DMS 273 (cell line): ENCODE measurements around the gene BZW1.

Source experiments
- DNase-seq: peaks from one replicate; lab custom pipeline; 2025; ENCODE audit not compliant: unreplicated experiment; lab: John Stamatoyannopoulos, UW

Gene BZW1

GRCh38 chr2:200811333-200812121, at the start of gene BZW1:
Gene BZW1, plus strand, starts transcription at chr2:200811910. Its CDS starts 1,308 bp downstream, at chr2:200813218.
- peak; percentile 98 for DNase-seq

- no peak for DNase-seq
Observed at GRCh38 chr2:200762127-200762526, 49.6 kb upstream of the BZW1 start.

GRCh38 chr2:200763422-200763821, 48.3 kb upstream of the BZW1 start:
- no peak for DNase-seq

DNA sequence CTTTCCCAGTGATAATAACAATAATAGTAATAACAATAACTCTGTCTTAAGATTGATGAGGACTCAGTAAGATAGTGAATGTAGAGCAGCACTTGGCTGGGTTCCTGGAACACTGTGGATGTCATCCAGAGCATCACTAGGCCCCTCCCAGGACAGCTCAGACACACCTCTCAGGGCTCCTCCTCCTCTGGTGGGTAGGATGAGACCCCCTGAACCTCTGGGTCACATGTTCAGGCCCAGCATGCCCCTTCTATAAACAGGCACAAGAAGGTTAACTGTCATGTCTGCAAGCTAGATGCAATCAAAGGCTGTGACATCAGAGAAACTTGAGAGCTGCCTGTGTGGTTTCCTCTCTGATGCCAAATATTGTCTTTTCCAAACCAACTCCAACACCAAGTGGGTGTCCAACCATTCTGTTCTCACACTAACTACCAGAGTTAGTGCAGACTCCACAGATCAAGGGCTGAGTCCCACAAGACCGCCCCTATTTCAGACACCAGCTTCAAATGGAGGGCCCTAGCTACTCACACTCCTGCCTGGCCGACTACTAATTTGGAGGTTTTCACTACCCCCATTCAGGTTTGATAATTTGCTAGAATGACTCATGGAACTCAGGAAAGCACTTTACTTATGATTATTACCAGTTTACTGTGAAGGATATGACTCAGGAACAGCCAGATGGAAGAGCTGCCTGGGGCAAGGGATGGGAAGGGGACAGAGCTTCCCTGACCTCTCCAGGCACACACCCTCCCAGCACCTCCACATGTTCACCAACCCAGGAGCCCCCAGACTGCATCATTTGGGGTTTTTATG, 46.4 kb upstream of the BZW1 start:
- DNase-seq: peak; percentile 22

- no peak for DNase-seq
Observed at GRCh38 chr2:200765995-200766660, 45.6 kb upstream of the BZW1 start.

DNA sequence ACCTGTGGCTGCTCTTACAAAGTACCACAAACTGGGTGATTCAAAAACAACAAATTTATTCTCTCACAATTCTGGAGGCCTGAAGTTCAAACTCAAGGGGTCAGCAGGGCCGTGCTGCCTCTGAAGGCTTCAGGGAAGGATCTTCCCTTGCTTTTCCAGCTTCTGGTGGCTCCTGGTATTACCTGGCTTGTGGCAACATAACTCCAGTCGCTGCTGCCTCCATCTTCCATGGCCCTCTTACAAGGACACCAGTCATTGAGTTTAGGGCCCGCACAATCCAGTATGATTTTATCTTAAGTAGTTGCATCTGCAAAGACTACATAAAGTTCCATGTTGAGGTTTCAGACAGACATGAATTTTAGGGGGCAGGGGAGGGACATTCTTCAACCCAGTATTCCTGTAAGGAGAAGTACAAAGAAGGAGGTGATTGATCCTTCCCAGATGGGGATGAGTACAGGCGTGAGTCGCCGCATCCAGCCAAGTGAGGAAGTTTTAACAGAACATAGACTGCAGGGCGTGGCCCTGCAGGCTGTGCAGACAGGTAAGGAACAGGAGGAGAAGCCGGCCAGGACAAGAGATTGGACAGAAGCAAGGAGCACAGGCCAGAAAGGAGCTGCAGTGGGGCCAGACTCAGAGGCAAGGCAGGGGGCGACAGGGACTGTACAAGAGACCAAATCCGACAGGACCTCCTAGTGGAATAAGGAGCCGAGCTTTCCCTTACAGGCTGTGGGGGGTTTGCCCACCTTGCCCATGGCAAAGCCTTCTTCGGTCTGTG, 44.4 kb upstream of the BZW1 start:
- no peak for DNase-seq

DNA sequence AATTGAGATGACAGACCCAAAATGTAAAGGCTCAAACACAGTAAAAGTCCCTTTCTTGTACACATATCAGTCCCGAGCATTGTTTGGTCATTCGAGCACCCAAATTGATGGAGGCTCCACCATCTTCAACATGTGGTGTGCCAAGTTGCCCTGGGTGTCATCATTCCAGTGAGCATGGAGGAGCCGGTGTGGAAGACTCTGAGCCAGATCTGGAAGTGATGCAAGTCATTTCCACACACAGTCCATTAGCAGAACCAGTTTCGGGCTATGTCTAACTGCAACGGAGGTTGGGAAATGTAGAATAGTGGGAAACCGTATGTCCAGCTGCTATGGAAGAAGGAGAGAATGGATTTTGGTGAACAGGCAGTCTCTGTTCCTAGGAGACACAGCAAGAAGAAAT, 40.9 kb upstream of the BZW1 start:
- DNase-seq: no peak

- DNase-seq: no peak
Observed at GRCh38 chr2:200772620-200773019, 39.1 kb upstream of the BZW1 start.

- DNase-seq: no peak
Observed at GRCh38 chr2:200773083-200773482, 38.6 kb upstream of the BZW1 start.

DNA sequence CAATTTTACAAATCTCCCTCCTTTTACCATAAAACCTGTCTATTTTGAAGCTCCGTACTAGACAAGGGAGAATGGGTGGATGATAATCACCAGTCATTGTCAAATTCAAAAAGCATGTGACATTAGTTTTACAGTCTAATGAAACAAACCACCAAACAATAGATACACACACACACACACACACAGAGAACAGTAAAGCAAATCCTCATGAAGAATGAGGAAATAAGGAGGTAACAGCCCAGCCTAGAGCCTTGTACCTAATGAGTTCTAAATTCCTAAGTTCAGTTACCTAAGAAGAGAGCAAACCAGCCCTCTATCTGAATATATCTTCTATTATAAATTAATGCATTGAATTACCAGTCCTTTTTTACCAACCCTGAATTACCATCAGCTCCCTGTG, 36.8 kb upstream of the BZW1 start:
- DNase-seq: no peak

DNA sequence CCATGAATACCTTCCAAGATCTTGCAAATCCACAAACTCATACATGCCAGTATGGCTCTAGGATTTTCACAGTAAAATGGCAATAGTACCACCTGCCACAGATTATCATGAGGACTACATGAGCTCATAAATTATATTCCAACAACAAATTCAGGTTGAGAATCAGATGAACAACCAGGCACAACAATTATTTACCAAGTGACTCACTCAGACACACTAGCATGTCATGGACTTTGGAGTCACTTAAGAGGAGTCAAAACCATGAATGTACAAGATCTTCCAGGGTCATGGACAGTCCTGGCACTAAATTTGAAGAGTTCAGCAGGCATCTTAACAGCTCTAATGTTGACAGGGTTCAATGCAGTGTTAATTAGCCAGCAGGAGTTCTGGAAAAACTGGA, 34.4 kb upstream of the BZW1 start:
- DNase-seq: no peak

GRCh38 chr2:200778038-200778437, 33.7 kb upstream of the BZW1 start:
- DNase-seq: no peak

GRCh38 chr2:200779214-200779613, 32.5 kb upstream of the BZW1 start:
- DNase-seq: no peak

DNA sequence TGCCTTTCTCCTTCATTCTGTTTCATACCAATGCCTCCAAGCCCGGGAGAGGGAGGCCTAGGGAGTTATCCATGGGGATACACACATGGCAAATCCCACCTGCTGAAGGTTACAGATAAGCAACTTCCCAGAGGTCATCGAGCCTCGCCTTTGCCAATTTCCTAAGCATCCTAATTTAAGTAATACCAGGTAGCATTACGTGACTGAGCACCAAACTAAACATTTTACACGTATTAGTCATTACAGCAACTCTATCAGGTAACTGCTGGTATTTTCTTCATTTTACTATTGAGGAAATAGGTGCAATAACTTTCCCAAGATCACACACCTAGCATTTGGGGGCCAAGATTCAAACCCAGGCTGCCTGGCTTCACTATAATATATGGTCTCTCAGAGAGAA, 30.1 kb upstream of the BZW1 start:
- DNase-seq: no peak

- no peak for DNase-seq
Observed at GRCh38 chr2:200782251-200782650, 29.5 kb upstream of the BZW1 start.

GRCh38 chr2:200784215-200784614, 27.5 kb upstream of the BZW1 start:
- DNase-seq: no peak

GRCh38 chr2:200786423-200786822, 25.3 kb upstream of the BZW1 start:
- no peak for DNase-seq

DNA sequence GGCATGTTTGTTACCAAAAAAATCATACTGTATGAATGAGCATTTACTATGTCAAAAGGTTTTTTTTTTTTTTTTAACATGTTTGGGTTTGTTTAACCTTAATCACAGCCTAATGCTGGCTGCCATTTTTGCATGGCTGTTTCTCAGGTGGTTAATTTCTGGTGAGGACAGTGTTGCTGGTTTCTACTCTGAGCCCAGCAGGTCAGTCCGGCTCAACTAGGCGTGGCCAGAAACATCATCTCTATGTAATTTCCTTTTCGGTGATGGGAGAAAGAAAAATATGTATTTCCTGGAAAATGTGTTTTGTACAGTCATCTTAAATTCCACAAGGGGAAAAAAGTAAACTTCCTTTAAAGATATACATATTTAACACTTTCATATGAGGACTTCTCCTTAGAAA, 24.9 kb upstream of the BZW1 start:
- DNase-seq: no peak

DNA sequence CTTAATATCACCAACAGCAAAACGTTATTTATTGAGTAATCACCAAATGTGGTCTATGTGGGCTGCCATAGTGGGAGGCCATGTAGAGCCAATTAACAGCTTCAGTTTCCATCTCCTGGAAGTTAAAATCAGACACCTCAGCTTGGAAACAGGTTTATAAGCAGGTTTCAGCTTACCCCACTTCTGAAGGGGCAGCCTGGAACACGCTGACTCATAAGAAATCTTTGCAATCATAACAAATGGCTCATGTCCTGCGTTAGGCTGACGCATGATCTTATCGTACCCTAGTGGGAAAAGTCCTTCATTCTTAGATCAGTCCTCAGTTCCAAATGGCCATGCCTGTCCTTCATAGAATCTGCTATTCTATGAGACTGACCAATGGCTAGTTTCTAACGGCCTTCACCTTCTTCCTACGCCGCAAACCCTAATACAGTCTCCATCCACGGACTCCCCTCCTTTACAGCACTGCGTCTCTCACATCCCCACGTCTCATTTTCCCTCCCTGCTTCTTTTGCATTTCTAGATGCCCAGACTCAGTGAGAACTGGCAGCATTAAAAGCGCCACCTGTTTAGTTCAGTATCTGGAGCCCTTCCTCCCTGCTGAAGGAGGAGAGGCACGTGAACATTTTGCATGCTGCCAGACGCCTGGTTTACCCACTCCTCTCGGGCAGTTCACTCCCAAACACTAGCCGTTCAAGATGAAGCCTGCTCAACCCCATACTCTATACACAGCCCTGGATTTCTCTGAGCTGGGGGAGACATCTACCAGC, 24.2 kb upstream of the BZW1 start:
- DNase-seq: peak; percentile 36

- DNase-seq: no peak
Observed at GRCh38 chr2:200788121-200788718, 23.5 kb upstream of the BZW1 start.
